GM23338 (cell line): ENCODE data around the gene TMEM245. TPM values are rescaled to one million over a fixed set of nuclear protein-coding genes. Genes with fewer than 3 reads are reported as not detected.

ENCODE experiments used
- ATAC-seq: fragments of 200-7000 bp; cut with Tn5 transposase; 3 replicates; pipeline ENCODE4 v1.9.1; 2020
- DNase-seq: peaks from one replicate; pipeline ENCODE4 v3.0.0-alpha.2; 2015; ENCODE audit warnings: low spot score
- H2AFZ ChIP-seq: fragments of 200-600 bp; sonication (generic); 2 replicates; pipeline ENCODE4 v1.8.0; 2016; ENCODE audit warnings: antibody characterized with exemption, mild to moderate bottlenecking, moderate library complexity
- H3F3A ChIP-seq: fragments of 200-600 bp; sonication (generic); replicated peaks from 2 replicates; pipeline ENCODE4 v1.8.0; 2017; ENCODE audit warnings: antibody characterized with exemption, mixed run types, low read depth
- H3K27ac ChIP-seq: fragments of 200-600 bp; sonication (generic); 2 replicates; pipeline ENCODE4 v1.6.1; 2016; ENCODE audit warnings: low read depth
- H3K27me3 ChIP-seq: fragments of 200-600 bp; sonication (generic); 2 replicates; pipeline ENCODE4 v1.8.0; 2016; ENCODE audit warnings: mild to moderate bottlenecking, mixed run types, moderate library complexity; ENCODE audit not compliant: insufficient read depth
- H3K36me3 ChIP-seq: fragments of 200-600 bp; sonication (generic); 2 replicates; pipeline ENCODE4 v1.8.0; 2016; ENCODE audit warnings: mild to moderate bottlenecking; ENCODE audit not compliant: insufficient read depth
- H3K4me1 ChIP-seq: fragments of 200-600 bp; sonication (generic); 2 replicates; pipeline ENCODE4 v1.8.0; 2016; ENCODE audit warnings: mild to moderate bottlenecking, moderate library complexity; ENCODE audit not compliant: insufficient read depth
- H3K4me2 ChIP-seq: fragments of 200-600 bp; sonication (generic); 2 replicates; pipeline ENCODE4 v1.7.1; 2017; ENCODE audit warnings: mixed run types
- H3K4me3 ChIP-seq: fragments of 200-600 bp; sonication (generic); 2 replicates; pipeline ENCODE4 v1.6.1; 2016; ENCODE audit warnings: mixed run types
- H3K79me2 ChIP-seq: fragments of 200-600 bp; sonication (generic); replicated peaks from 2 replicates; pipeline ENCODE4 v1.8.0; 2017; ENCODE audit warnings: mild to moderate bottlenecking; ENCODE audit not compliant: insufficient read depth
- H3K9me2 ChIP-seq: fragments of 200-600 bp; sonication (generic); 2 replicates; pipeline ENCODE4 v1.8.0; 2017; ENCODE audit not compliant: insufficient read depth
- H4K20me1 ChIP-seq: fragments of 200-600 bp; sonication (generic); replicated peaks from 2 replicates; pipeline ENCODE4 v1.8.0; 2017; ENCODE audit warnings: mild to moderate bottlenecking; ENCODE audit not compliant: insufficient read depth
- H3K27ac Mint-ChIP-seq: 2 replicates; pipeline ENCODE4 v1.8.0; 2020; ENCODE audit warnings: inconsistent platforms, mild to moderate bottlenecking, moderate library complexity, mixed read lengths
- H3K27me3 Mint-ChIP-seq: 3 replicates; pipeline ENCODE4 v1.8.0; 2022; ENCODE audit warnings: low read depth, mild to moderate bottlenecking, moderate library complexity, mixed read lengths, inconsistent platforms; ENCODE audit not compliant: insufficient read depth, poor library complexity
- H3K36me3 Mint-ChIP-seq: 3 replicates; pipeline ENCODE4 v1.8.0; 2021; ENCODE audit warnings: low read depth, mild to moderate bottlenecking, inconsistent platforms, moderate library complexity, mixed read lengths
- H3K4me1 Mint-ChIP-seq: 3 replicates; pipeline ENCODE4 v1.8.0; 2020; ENCODE audit warnings: mild to moderate bottlenecking, inconsistent platforms, mixed read lengths
- H3K4me3 Mint-ChIP-seq: 3 replicates; pipeline ENCODE4 v1.8.0; 2021; ENCODE audit warnings: moderate library complexity, mild to moderate bottlenecking, inconsistent platforms, mixed read lengths
- H3K9me3 Mint-ChIP-seq: 3 replicates; pipeline ENCODE4 v1.8.0; 2020; ENCODE audit warnings: moderate library complexity, mild to moderate bottlenecking, inconsistent platforms, mixed read lengths
- CREB1 ChIP-seq: fragments of 250-450 bp; sonication (Bioruptor Pico); IDR thresholded peaks from 2 replicates; pipeline ENCODE4 v1.5.0; 2020; ENCODE audit warnings: low read depth, mild to moderate bottlenecking, moderate library complexity
- ETS1 ChIP-seq: IDR thresholded peaks from 2 replicates; pipeline ENCODE4 v1.6.1; 2016; ENCODE audit warnings: antibody characterized with exemption
- EZH2phosphoT487 ChIP-seq: fragments of 200-600 bp; sonication (generic); IDR thresholded peaks from one replicate; pipeline ENCODE4 v1.8.1; 2018; ENCODE audit warnings: antibody characterized with exemption; ENCODE audit not compliant: unreplicated experiment
- JUNB ChIP-seq: IDR thresholded peaks from one replicate; pipeline ENCODE4 v1.6.1; 2016; ENCODE audit warnings: antibody characterized with exemption; ENCODE audit not compliant: unreplicated experiment
- NANOG ChIP-seq: IDR thresholded peaks from 2 replicates; pipeline ENCODE4 v1.6.1; 2016; ENCODE audit warnings: antibody characterized with exemption, borderline replicate concordance
- POLR2AphosphoS5 ChIP-seq: IDR thresholded peaks from 2 replicates; pipeline ENCODE4 v1.6.1; 2016; ENCODE audit warnings: antibody characterized with exemption, low read depth
- ZNF114 ChIP-seq: fragments of 250-450 bp; sonication (Bioruptor Pico); IDR thresholded peaks from 2 replicates; pipeline ENCODE4 v1.5.0; 2020; ENCODE audit warnings: mild to moderate bottlenecking, moderate library complexity
- ZNF331 ChIP-seq: fragments of 250-450 bp; sonication (Bioruptor Pico); IDR thresholded peaks from 2 replicates; pipeline ENCODE4 v1.5.0; 2020; ENCODE audit warnings: low read depth, mild to moderate bottlenecking, moderate library complexity
- polyA plus RNA-seq: library from polyadenylated mRNA; unstranded; fragments of >200 nt; fragmentation: Nextera tagmentation; extraction: Ambion mirVana; gene quantifications from 2 replicates; pipeline ENCODE4 v1.2.1, GENCODE V29; 2016
- total RNA-seq: library from RNA; depleted of rRNA; stranded (reverse); fragments of >200 nt; shearing (Covaris generic); gene quantifications from 2 replicates; pipeline ENCODE4 v1.2.3, GENCODE V29; 2014
- TF ChIP-seq, protein P1 (sequence below): IDR thresholded peaks from one replicate; pipeline ENCODE4 v1.6.1; 2018; ENCODE audit warnings: antibody characterized with exemption; ENCODE audit not compliant: unreplicated experiment
- TF ChIP-seq, protein P2 (sequence below): fragments of 250-450 bp; sonication (Bioruptor Pico); IDR thresholded peaks from 2 replicates; pipeline ENCODE4 v1.5.0; 2020; ENCODE audit warnings: mild to moderate bottlenecking, moderate library complexity

The TMEM245 gene
- total and polyA plus RNA-seq, 2 experiments from 2014 or later = 17.3 to 64.1 TPM

DNA sequence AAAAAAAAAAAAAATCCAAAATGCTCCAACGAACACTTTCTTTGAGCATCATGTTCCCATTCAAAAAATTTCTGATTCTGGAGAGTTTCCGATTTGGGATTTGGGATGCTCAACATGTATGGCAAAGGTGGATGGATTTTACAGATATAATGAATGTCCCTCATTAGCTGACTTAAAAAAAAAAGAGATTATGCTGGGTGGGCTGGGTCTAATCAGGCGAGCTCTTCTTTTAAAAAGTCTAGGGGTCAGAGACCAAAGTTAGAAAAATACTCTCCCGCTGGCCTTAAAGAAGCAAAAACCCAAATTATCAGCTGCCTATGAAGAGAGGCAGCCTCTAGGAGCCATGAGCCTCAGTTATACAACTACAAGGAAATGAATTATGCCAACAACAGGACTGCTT is 91.3 kb downstream of the TMEM245 start:
- Histone ChIP-seq H3K27me3 (no peaks in the 10 kb centered on the region), H3F3A (no peaks in the 10 kb centered on the region), H2AFZ (no peak overlapping the region), H3K4me2 (no peak overlapping the region), H3K9me2 (no peaks in the 10 kb centered on the region), H3K36me3 (peaks cover 5% of the 10 kb centered on the region; the same call in 1 of the 2 replicates), H4K20me1 (peaks cover 11% of the 10 kb centered on the region; the same call in 1 of the 2 replicates), H3K4me3 (no peak overlapping the region), H3K27ac (no peak overlapping the region), H3K79me2 (peaks cover 17% of the 10 kb centered on the region), H3K4me1 (no peaks in the 10 kb centered on the region)
- Mint-ChIP-seq H3K4me1 (peaks cover 8% of the 10 kb centered on the region; the same call in 2 of the 3 replicates), H3K27ac (no peak overlapping the region), H3K27me3 (peaks cover 5% of the 10 kb centered on the region), H3K36me3 (peaks cover 19% of the 10 kb centered on the region), H3K9me3 (no peaks in the 10 kb centered on the region; the same call in 2 of the 3 replicates), H3K4me3 (no peak overlapping the region)
- TF ChIP-seq ZNF331 (CRISPR knock-in tag) = no peak
- TF ChIP-seq POLR2AphosphoS5 = no peak
- no peak for TF ChIP-seq JUNB
- TF ChIP-seq ZNF114 (CRISPR knock-in tag) = no peak
- TF ChIP-seq ETS1 = no peak
- no peak for TF ChIP-seq NANOG
- no peak for ATAC-seq
- DNase-seq = no peak

- Histone ChIP-seq H3K4me2 (no peak overlapping the region), H2AFZ (no peak overlapping the region), H3K4me1 (no peaks in the 10 kb centered on the region), H3K36me3 (no peaks in the 10 kb centered on the region), H3K27me3 (no peaks in the 10 kb centered on the region), H3K4me3 (no peak overlapping the region), H3K79me2 (peaks cover 17% of the 10 kb centered on the region), H3K27ac (no peak overlapping the region), H3K9me2 (no peaks in the 10 kb centered on the region), H4K20me1 (peaks cover 7% of the 10 kb centered on the region; the same call in 1 of the 2 replicates), H3F3A (no peaks in the 10 kb centered on the region)
- no peak overlapping the region for H3K4me3 Mint-ChIP-seq
- DNase-seq (no peak), ATAC-seq (no peak)
- peaks cover 5% of the 10 kb centered on the region for H3K27me3 Mint-ChIP-seq
- H3K27ac Mint-ChIP-seq = no peak overlapping the region
- peaks cover 9% of the 10 kb centered on the region; the same call in 2 of the 3 replicates for H3K36me3 Mint-ChIP-seq
- H3K9me3 Mint-ChIP-seq = no peaks in the 10 kb centered on the region; the same call in 2 of the 3 replicates
- H3K4me1 Mint-ChIP-seq = peaks cover 8% of the 10 kb centered on the region; the same call in 2 of the 3 replicates
- TF ChIP-seq, protein P1, sequence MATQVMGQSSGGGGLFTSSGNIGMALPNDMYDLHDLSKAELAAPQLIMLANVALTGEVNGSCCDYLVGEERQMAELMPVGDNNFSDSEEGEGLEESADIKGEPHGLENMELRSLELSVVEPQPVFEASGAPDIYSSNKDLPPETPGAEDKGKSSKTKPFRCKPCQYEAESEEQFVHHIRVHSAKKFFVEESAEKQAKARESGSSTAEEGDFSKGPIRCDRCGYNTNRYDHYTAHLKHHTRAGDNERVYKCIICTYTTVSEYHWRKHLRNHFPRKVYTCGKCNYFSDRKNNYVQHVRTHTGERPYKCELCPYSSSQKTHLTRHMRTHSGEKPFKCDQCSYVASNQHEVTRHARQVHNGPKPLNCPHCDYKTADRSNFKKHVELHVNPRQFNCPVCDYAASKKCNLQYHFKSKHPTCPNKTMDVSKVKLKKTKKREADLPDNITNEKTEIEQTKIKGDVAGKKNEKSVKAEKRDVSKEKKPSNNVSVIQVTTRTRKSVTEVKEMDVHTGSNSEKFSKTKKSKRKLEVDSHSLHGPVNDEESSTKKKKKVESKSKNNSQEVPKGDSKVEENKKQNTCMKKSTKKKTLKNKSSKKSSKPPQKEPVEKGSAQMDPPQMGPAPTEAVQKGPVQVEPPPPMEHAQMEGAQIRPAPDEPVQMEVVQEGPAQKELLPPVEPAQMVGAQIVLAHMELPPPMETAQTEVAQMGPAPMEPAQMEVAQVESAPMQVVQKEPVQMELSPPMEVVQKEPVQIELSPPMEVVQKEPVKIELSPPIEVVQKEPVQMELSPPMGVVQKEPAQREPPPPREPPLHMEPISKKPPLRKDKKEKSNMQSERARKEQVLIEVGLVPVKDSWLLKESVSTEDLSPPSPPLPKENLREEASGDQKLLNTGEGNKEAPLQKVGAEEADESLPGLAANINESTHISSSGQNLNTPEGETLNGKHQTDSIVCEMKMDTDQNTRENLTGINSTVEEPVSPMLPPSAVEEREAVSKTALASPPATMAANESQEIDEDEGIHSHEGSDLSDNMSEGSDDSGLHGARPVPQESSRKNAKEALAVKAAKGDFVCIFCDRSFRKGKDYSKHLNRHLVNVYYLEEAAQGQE = no peak
- TF ChIP-seq, protein P2, sequence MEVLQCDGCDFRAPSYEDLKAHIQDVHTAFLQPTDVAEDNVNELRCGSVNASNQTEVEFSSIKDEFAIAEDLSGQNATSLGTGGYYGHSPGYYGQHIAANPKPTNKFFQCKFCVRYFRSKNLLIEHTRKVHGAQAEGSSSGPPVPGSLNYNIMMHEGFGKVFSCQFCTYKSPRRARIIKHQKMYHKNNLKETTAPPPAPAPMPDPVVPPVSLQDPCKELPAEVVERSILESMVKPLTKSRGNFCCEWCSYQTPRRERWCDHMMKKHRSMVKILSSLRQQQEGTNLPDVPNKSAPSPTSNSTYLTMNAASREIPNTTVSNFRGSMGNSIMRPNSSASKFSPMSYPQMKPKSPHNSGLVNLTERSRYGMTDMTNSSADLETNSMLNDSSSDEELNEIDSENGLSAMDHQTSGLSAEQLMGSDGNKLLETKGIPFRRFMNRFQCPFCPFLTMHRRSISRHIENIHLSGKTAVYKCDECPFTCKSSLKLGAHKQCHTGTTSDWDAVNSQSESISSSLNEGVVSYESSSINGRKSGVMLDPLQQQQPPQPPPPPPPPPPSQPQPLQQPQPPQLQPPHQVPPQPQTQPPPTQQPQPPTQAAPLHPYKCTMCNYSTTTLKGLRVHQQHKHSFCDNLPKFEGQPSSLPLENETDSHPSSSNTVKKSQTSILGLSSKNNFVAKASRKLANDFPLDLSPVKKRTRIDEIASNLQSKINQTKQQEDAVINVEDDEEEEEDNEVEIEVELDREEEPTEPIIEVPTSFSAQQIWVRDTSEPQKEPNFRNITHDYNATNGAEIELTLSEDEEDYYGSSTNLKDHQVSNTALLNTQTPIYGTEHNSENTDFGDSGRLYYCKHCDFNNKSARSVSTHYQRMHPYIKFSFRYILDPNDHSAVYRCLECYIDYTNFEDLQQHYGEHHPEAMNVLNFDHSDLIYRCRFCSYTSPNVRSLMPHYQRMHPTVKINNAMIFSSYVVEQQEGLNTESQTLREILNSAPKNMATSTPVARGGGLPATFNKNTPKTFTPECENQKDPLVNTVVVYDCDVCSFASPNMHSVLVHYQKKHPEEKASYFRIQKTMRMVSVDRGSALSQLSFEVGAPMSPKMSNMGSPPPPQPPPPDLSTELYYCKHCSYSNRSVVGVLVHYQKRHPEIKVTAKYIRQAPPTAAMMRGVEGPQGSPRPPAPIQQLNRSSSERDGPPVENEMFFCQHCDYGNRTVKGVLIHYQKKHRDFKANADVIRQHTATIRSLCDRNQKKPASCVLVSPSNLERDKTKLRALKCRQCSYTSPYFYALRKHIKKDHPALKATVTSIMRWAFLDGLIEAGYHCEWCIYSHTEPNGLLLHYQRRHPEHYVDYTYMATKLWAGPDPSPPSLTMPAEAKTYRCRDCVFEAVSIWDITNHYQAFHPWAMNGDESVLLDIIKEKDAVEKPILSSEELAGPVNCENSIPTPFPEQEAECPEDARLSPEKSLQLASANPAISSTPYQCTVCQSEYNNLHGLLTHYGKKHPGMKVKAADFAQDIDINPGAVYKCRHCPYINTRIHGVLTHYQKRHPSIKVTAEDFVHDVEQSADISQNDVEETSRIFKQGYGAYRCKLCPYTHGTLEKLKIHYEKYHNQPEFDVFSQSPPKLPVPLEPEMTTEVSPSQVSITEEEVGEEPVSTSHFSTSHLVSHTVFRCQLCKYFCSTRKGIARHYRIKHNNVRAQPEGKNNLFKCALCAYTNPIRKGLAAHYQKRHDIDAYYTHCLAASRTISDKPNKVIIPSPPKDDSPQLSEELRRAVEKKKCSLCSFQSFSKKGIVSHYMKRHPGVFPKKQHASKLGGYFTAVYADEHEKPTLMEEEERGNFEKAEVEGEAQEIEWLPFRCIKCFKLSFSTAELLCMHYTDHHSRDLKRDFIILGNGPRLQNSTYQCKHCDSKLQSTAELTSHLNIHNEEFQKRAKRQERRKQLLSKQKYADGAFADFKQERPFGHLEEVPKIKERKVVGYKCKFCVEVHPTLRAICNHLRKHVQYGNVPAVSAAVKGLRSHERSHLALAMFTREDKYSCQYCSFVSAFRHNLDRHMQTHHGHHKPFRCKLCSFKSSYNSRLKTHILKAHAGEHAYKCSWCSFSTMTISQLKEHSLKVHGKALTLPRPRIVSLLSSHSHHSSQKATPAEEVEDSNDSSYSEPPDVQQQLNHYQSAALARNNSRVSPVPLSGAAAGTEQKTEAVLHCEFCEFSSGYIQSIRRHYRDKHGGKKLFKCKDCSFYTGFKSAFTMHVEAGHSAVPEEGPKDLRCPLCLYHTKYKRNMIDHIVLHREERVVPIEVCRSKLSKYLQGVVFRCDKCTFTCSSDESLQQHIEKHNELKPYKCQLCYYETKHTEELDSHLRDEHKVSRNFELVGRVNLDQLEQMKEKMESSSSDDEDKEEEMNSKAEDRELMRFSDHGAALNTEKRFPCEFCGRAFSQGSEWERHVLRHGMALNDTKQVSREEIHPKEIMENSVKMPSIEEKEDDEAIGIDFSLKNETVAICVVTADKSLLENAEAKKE (CRISPR knock-in tag) = no peak
- TF ChIP-seq EZH2phosphoT487 (no peak), CREB1 (CRISPR knock-in tag) (no peak)
Measured at GRCh38 chr9:109027176-109027575, 92.6 kb downstream of the TMEM245 start.
